ENCODE data around the gene CIDEC. TPM values are rescaled to one million over a fixed set of nuclear protein-coding genes. Genes with fewer than 3 reads are reported as not detected.

The CIDEC gene
- total and polyA plus RNA-seq, 9 of the 15 experiments (the other 6 are each of a cell fraction or from before 2014, with no cell fraction given), result not detected

DNA sequence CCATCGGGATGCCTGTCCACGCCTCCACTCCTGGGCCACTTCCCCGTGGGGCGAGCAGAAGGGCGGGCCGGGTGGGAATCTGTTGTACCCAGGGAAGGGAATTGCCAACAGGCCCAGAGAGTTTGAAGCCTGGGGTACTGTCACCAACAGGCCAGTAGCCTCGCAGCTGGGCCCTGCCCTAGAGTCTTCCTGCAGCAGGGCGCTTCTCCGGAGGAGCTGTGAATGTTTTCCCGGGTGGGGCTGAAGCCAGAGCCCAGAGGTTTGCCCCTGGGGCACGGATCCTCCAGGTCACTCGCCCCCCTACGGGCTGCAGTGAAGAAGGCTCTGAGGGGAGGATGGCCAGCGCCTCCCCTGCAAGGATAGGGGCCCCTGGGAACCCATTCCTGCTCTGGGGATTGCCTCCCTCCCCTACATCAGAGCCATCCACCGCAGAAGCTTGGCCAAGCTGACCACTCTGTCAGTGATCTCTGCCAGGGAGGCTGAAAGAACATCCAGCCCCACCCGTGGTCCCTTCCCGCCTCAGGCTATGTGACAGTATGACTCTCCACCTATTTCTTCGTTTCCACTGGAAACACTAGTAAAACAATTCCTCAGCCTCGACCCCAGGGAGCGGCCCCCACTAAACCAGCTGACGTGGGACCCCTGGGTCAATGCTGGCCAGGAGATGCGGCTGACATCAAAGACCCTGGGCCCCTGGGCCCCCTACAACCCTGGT, 16.8 kb downstream of the CIDEC start:
- Histone ChIP-seq H3K27me3 (ENCODE audit: control insufficient read depth in 2 of 2, insufficient read depth in 2 of 2, low read length in 2 of 2) (no peaks in the 10 kb centered on the region), H3K4me2 (ENCODE audit: insufficient read depth, low read length) (peak overlapping the region; percentile 76), H3K36me3 (ENCODE audit: control insufficient read depth, insufficient read depth, low read length) (no peaks in the 10 kb centered on the region), H3K9me1 (ENCODE audit: control insufficient read depth, insufficient read depth, low read length) (no peaks in the 10 kb centered on the region), H3K4me1 (replicated peaks in 1 of 2; ENCODE audit: control insufficient read depth in 2 of 2, insufficient read depth in 2 of 2, low read length in 2 of 2) (peaks cover 6 to 30% of the 10 kb centered on the region in 2 experiments; a peak in 4 of 5 replicates), H3K27ac (ENCODE audit: extremely low read depth, low read depth, low read length) (peak overlapping the region; percentile 36; the same call in 2 of the 3 replicates), H3K9me3 (replicated peaks; ENCODE audit: control insufficient read depth, insufficient read depth, low read depth, low read length) (no peaks in the 10 kb centered on the region), H3K4me3 (peak overlapping the region; percentile 36; the same call in 1 of the 2 replicates), H2AFZ (ENCODE audit: low read depth, low read length) (peak overlapping the region; percentile 99), H3K9ac (ENCODE audit: insufficient read depth in 1 of 2, low read depth in 2 of 2, low read length in 2 of 2) (peak overlapping the region; percentile 59 to 90; a peak in 3 of 4 replicates), H4K20me1 (replicated peaks; ENCODE audit: control insufficient read depth, insufficient read depth, low read length) (no peaks in the 10 kb centered on the region), H3K79me2 (ENCODE audit: control insufficient read depth, insufficient read depth, low read length) (no peaks in the 10 kb centered on the region)
- in situ Hi-C loops (cut with MboI) (no loop called here), intact Hi-C loops (cut with micrococcal nuclease) (loop anchor here (2.0 to 5.0 kb wide), 3 partner anchors 54 to 114 kb away; partner anchors contain the start of genes CRELD1 and IL17RC)
- FAIRE-seq (no peak), ATAC-seq (no peak), DNase-seq (ENCODE audit: extremely low read depth in 1 of 4, low spot score in 3 of 4) (no peak)
- no peak for TF ChIP-seq POLR2B (IDR thresholded peaks at IDR 0.05; ENCODE audit: low read depth, partially characterized antibody)
- TF ChIP-seq, protein P1, sequence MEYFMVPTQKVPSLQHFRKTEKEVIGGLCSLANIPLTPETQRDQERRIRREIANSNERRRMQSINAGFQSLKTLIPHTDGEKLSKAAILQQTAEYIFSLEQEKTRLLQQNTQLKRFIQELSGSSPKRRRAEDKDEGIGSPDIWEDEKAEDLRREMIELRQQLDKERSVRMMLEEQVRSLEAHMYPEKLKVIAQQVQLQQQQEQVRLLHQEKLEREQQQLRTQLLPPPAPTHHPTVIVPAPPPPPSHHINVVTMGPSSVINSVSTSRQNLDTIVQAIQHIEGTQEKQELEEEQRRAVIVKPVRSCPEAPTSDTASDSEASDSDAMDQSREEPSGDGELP (CRISPR knock-in tag; IDR thresholded peaks at IDR 0.05; ENCODE audit: borderline replicate concordance), result 0 out of 2 replicates have a peak, but pooled peaks have one; percentile 6
- TF ChIP-seq ZNF197 (CRISPR knock-in tag; IDR thresholded peaks at IDR 0.05; ENCODE audit: low read depth), result 0 out of 2 replicates have a peak, but pooled peaks have one; percentile 56
- TF ChIP-seq ZNF12 (CRISPR knock-in tag; IDR thresholded peaks at IDR 0.05), result 0 out of 2 replicates have a peak, but pooled peaks have one; percentile 49
- TF ChIP-seq MCM2 (IDR thresholded peaks at IDR 0.05; ENCODE audit: low read depth), result no peak
- TF ChIP-seq, protein P2, sequence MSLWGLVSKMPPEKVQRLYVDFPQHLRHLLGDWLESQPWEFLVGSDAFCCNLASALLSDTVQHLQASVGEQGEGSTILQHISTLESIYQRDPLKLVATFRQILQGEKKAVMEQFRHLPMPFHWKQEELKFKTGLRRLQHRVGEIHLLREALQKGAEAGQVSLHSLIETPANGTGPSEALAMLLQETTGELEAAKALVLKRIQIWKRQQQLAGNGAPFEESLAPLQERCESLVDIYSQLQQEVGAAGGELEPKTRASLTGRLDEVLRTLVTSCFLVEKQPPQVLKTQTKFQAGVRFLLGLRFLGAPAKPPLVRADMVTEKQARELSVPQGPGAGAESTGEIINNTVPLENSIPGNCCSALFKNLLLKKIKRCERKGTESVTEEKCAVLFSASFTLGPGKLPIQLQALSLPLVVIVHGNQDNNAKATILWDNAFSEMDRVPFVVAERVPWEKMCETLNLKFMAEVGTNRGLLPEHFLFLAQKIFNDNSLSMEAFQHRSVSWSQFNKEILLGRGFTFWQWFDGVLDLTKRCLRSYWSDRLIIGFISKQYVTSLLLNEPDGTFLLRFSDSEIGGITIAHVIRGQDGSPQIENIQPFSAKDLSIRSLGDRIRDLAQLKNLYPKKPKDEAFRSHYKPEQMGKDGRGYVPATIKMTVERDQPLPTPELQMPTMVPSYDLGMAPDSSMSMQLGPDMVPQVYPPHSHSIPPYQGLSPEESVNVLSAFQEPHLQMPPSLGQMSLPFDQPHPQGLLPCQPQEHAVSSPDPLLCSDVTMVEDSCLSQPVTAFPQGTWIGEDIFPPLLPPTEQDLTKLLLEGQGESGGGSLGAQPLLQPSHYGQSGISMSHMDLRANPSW (CRISPR knock-in tag; IDR thresholded peaks at IDR 0.05), result no peak
- TF ChIP-seq DDX20 (tag; IDR thresholded peaks at IDR 0.05; ENCODE audit: low read depth), result no peak
- TF ChIP-seq CBX3 (IDR thresholded peaks at IDR 0.05; ENCODE audit: borderline replicate concordance in 1 of 2, low read length in 2 of 2), result no peak
- peak in 1 of 2 experiments; percentile 24; a peak in 1 of 4 replicates for TF ChIP-seq NRF1 (conservative IDR thresholded peaks at IDR 0.05 in 1 of 2, IDR thresholded peaks at IDR 0.05 in 1 of 2)
- no peak for TF ChIP-seq KHSRP (IDR thresholded peaks at IDR 0.05)
- TF ChIP-seq, protein P3, sequence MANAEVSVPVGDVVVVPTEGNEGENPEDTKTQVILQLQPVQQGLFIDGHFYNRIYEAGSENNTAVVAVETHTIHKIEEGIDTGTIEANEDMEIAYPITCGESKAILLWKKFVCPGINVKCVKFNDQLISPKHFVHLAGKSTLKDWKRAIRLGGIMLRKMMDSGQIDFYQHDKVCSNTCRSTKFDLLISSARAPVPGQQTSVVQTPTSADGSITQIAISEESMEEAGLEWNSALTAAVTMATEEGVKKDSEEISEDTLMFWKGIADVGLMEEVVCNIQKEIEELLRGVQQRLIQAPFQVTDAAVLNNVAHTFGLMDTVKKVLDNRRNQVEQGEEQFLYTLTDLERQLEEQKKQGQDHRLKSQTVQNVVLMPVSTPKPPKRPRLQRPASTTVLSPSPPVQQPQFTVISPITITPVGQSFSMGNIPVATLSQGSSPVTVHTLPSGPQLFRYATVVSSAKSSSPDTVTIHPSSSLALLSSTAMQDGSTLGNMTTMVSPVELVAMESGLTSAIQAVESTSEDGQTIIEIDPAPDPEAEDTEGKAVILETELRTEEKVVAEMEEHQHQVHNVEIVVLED (CRISPR knock-in tag; IDR thresholded peaks at IDR 0.05), result no peak
- TF ChIP-seq, protein P4, sequence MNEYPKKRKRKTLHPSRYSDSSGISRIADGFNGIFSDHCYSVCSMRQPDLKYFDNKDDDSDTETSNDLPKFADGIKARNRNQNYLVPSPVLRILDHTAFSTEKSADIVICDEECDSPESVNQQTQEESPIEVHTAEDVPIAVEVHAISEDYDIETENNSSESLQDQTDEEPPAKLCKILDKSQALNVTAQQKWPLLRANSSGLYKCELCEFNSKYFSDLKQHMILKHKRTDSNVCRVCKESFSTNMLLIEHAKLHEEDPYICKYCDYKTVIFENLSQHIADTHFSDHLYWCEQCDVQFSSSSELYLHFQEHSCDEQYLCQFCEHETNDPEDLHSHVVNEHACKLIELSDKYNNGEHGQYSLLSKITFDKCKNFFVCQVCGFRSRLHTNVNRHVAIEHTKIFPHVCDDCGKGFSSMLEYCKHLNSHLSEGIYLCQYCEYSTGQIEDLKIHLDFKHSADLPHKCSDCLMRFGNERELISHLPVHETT (CRISPR knock-in tag; conservative IDR thresholded peaks at IDR 0.05 in 1 of 2, IDR thresholded peaks at IDR 0.05 in 1 of 2), result 0 out of 4 replicates have a peak, but pooled peaks of 1 of the 2 experiments have one; percentile 8
- CTCF ChIA-PET (ENCODE audit: low intra/inter-chr PET ratio), result no interaction called here
- 77% methylated on average over 15 of the region's 22 CpGs for WGBS (ENCODE audit: insufficient coverage, low coverage, missing lambda C conversion rate)
- POLR2A ChIA-PET, result no interaction called here
- BruUV-seq (replicated peaks), result no TSS peak
